Endodermal cell (in vitro differentiated cells): ENCODE results near the gene CCDC177. TPM values are rescaled to one million over a fixed set of nuclear protein-coding genes. Genes with fewer than 3 reads are reported as not detected.
A peak's percentile ranks its signal among the peaks of the same experiment; 100 is the strongest.
"Not testable (repeated sequence)": the region's sequence is repeated elsewhere in the genome, so short reads cannot be mapped to it uniquely, and the experiment has no call there.

Experiments
- DNase-seq: peaks from one replicate; pipeline ENCODE4 v3.0.0-alpha.2; 2017
- H3K27ac ChIP-seq: 2 replicates; pipeline ENCODE4 v1.5.1; 2013; ENCODE audit warnings: mild to moderate bottlenecking, low read depth, low read length, moderate library complexity
- H3K27me3 ChIP-seq: 2 replicates; pipeline ENCODE4 v1.6.1; 2013; ENCODE audit warnings: mild to moderate bottlenecking, low read length, moderate library complexity; ENCODE audit not compliant: insufficient read depth, control insufficient read depth, poor library complexity, severe bottlenecking
- H3K36me3 ChIP-seq: 2 replicates; pipeline ENCODE4 v1.7.0; 2013; ENCODE audit warnings: mild to moderate bottlenecking, low read length, moderate library complexity; ENCODE audit not compliant: control insufficient read depth, insufficient read depth
- H3K4me1 ChIP-seq: one replicate; pipeline ENCODE4 v1.7.0; 2013; ENCODE audit warnings: low read length; ENCODE audit not compliant: control insufficient read depth, insufficient read depth
- H3K4me3 ChIP-seq: 2 replicates; pipeline ENCODE4 v1.5.1; 2013; ENCODE audit warnings: mild to moderate bottlenecking, low read length, moderate library complexity
- H3K9ac ChIP-seq: 2 replicates; pipeline ENCODE4 v1.6.1; 2013; ENCODE audit warnings: mild to moderate bottlenecking, low read length, moderate library complexity; ENCODE audit not compliant: poor library complexity, severe bottlenecking; ENCODE audit errors: extremely low read depth
- H3K9me3 ChIP-seq: 2 replicates; pipeline ENCODE4 v1.6.1; 2013; ENCODE audit warnings: mild to moderate bottlenecking, low read length, moderate library complexity; ENCODE audit not compliant: control insufficient read depth
- H3K27ac Mint-ChIP-seq: 2 replicates; pipeline ENCODE4 v1.8.0; 2020; ENCODE audit warnings: mixed read lengths
- H3K27me3 Mint-ChIP-seq: 2 replicates; pipeline ENCODE4 v1.8.0; 2021; ENCODE audit warnings: mild to moderate bottlenecking, mixed read lengths; ENCODE audit not compliant: insufficient read depth
- H3K36me3 Mint-ChIP-seq: 2 replicates; pipeline ENCODE4 v1.8.0; 2020; ENCODE audit warnings: low read depth, mixed read lengths
- H3K4me1 Mint-ChIP-seq: 2 replicates; pipeline ENCODE4 v1.8.0; 2020; ENCODE audit warnings: mixed read lengths
- H3K4me3 Mint-ChIP-seq: 2 replicates; pipeline ENCODE4 v1.8.0; 2020; ENCODE audit warnings: mild to moderate bottlenecking, moderate library complexity, mixed read lengths
- H3K9me3 Mint-ChIP-seq: 2 replicates; pipeline ENCODE4 v1.8.0; 2020; ENCODE audit warnings: mild to moderate bottlenecking, mixed read lengths
- WGBS, 2 experiments: methylation state at CpG; one replicate each; pipeline versions ENCODE4 v1.1.5 to v1.1.7; 2013; ENCODE audit warnings: missing lambda C conversion rate in 2 of 2, mixed read lengths in 1 of 2; ENCODE audit not compliant: insufficient coverage in 1 of 2, insufficient read length in 1 of 2; 5-methylcytosine and 5-hydroxymethylcytosine counted together
- total RNA-seq, 2 donors: library from RNA; stranded (reverse); fragmentation: NEBNext Ultra II Directional in 1 of 2; extraction: Animal tissue kit (Norgen Biotek cat#: 25700) in 1 of 2; gene quantifications; 2 replicates in 1 of 2; 3 replicates in 1 of 2; pipeline ENCODE4 v1.2.1, GENCODE V29; 2021
- TF ChIP-seq, protein P1 (sequence below): fragments of 200-600 bp; sonication (generic); conservative IDR thresholded peaks from 2 replicates; pipeline ENCODE4 v1.5.0; 2021; ENCODE audit warnings: antibody characterized with exemption, mild to moderate bottlenecking

CCDC177 gene
- total RNA-seq, 2 donors from 2014 or later: 4.0 to 5.8 TPM

DNA sequence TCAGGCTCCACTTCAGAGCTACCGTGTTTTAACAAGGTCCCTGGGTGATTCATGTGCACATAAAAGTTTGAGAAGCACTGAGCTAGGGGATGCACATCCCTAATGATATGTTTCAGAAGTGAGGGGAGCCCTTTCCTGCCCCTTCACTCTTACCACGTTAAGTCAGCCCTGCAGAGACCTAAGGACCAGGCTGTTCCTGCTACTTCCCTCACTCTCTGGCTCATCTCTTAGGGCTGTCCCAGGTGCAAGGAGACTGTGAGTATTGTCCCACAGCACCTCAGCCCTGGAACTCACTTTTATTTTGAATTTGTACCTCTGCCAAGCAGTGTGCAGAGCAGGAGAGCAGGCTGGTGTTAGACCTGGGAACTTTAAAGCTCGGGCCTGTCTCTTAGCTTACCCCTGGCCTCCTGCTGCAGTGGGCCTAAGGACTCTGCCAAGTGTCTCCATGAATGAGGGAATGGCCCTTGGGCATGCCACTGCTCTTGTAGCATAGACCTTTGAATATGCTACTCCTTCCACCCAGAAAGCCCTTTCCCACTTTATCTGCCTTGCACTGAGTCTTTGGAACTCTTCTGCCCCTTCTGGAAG is 25.7 kb upstream of the CCDC177 start:
- Histone ChIP-seq H3K4me1 (no peaks in the 10 kb centered on the region), H3K27me3 (no peaks in the 10 kb centered on the region), H3K9ac (no peak overlapping the region), H3K36me3 (no peaks in the 10 kb centered on the region), H3K9me3 (no peaks in the 10 kb centered on the region), H3K27ac (no peak overlapping the region), H3K4me3 (no peak overlapping the region)
- TF ChIP-seq, protein P1, sequence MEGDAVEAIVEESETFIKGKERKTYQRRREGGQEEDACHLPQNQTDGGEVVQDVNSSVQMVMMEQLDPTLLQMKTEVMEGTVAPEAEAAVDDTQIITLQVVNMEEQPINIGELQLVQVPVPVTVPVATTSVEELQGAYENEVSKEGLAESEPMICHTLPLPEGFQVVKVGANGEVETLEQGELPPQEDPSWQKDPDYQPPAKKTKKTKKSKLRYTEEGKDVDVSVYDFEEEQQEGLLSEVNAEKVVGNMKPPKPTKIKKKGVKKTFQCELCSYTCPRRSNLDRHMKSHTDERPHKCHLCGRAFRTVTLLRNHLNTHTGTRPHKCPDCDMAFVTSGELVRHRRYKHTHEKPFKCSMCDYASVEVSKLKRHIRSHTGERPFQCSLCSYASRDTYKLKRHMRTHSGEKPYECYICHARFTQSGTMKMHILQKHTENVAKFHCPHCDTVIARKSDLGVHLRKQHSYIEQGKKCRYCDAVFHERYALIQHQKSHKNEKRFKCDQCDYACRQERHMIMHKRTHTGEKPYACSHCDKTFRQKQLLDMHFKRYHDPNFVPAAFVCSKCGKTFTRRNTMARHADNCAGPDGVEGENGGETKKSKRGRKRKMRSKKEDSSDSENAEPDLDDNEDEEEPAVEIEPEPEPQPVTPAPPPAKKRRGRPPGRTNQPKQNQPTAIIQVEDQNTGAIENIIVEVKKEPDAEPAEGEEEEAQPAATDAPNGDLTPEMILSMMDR: no peak
- DNase-seq: no peak
- H3K27ac Mint-ChIP-seq: no peak overlapping the region
- H3K4me3 Mint-ChIP-seq: no peak overlapping the region
- H3K4me1 Mint-ChIP-seq: no peaks in the 10 kb centered on the region
- H3K36me3 Mint-ChIP-seq: no peaks in the 10 kb centered on the region
- H3K9me3 Mint-ChIP-seq: no peaks in the 10 kb centered on the region
- WGBS, 2 experiments: 92 to 100% methylated on average over 3 of the region's 3 CpGs
- no peaks in the 10 kb centered on the region for H3K27me3 Mint-ChIP-seq

DNA sequence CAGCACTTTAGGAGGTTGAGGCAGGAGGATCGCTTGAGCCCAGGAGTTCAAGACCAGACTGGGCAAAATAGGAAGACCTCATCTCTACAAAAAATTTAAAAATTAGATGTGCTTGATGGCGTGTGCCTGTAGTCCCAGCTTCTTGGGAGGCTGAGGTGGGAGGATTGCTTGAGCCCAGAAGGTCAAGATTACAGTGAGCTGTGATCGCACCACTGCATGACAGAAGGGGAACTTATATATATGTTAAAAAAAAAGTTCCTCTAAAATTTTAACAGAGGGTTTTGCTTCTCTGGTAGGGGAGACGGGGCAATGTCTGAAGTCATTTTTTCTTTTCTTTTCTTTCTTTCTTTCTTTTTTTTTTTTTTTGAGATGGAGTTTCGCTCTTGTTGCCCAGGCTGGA is 24.8 kb upstream of the CCDC177 start:
- 98 to 100% methylated on average over 2 to 3 of the region's 5 CpGs for WGBS, 2 experiments
- not testable (repeated sequence) for H3K27ac Mint-ChIP-seq, H3K4me3 ChIP-seq, H3K27me3 ChIP-seq, H3K4me3 Mint-ChIP-seq, H3K27me3 Mint-ChIP-seq, H3K4me1 ChIP-seq, H3K36me3 ChIP-seq, H3K9ac ChIP-seq, H3K4me1 Mint-ChIP-seq, H3K27ac ChIP-seq, H3K36me3 Mint-ChIP-seq, DNase-seq, H3K9me3 Mint-ChIP-seq, H3K9me3 ChIP-seq

DNA sequence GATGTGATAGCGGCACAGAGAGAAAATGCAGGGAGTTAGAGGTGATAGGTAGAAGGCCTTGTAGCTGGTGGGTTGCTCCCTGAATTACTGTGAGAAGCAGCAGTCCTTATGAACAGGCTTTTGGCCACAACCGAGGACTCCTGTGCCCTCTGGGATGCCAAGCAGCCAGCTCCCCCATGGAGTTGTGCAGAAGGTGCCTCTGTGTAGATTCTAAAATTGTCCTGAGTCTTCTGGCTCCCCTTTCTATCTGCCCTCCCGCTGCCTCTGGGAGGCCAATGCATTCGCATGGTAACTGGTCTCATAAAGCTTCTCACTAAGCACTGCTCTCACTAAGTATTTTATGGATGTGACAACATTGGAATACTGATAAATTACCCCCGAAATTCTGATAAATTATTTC is 20.7 kb upstream of the CCDC177 start:
- Mint-ChIP-seq H3K4me3 (no peak overlapping the region), H3K9me3 (no peaks in the 10 kb centered on the region), H3K27ac (no peak overlapping the region), H3K27me3 (no peaks in the 10 kb centered on the region), H3K36me3 (no peaks in the 10 kb centered on the region), H3K4me1 (no peaks in the 10 kb centered on the region)
- Histone ChIP-seq H3K9me3 (no peaks in the 10 kb centered on the region), H3K36me3 (no peaks in the 10 kb centered on the region), H3K4me3 (no peak overlapping the region), H3K4me1 (peaks cover 3% of the 10 kb centered on the region), H3K27me3 (no peaks in the 10 kb centered on the region), H3K27ac (no peak overlapping the region), H3K9ac (no peak overlapping the region)
- 91 to 100% methylated on average over 1 to 4 of the region's 5 CpGs for WGBS, 2 experiments
- TF ChIP-seq, protein P1: no peak
- DNase-seq: no peak

DNA sequence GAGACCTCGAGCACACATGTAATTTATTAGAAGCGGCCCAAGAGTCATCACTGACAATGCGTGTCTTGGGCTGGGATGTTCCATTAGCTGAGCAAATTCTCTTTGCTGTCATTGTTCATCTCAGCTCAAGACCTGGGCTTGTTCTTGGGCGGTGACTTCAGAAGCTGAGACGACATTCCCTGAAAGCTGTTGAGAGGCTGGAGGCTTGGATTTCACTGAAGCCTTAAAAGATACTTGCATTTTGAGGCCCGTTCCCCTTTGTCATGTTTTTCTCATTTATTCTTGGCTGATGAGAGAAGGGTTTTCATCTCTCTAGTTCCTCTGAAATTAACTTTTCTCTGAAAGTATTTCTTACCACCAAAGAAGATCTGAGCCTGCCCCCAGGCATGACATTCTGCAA is 20.2 kb upstream of the CCDC177 start:
- Histone ChIP-seq H3K9me3 (no peaks in the 10 kb centered on the region), H3K4me3 (no peak overlapping the region), H3K27me3 (no peaks in the 10 kb centered on the region), H3K36me3 (no peaks in the 10 kb centered on the region), H3K27ac (no peak overlapping the region), H3K4me1 (peaks cover 3% of the 10 kb centered on the region), H3K9ac (no peak overlapping the region)
- no peak for DNase-seq
- Mint-ChIP-seq H3K27ac (peak overlapping the region; percentile 16), H3K4me3 (no peak overlapping the region), H3K9me3 (no peaks in the 10 kb centered on the region), H3K36me3 (no peaks in the 10 kb centered on the region), H3K4me1 (no peaks in the 10 kb centered on the region), H3K27me3 (no peaks in the 10 kb centered on the region)
- TF ChIP-seq, protein P1: no peak
- WGBS, 2 experiments: 96 to 97% methylated on average over 5 to 6 of the region's 6 CpGs
